K562 (cell line): ENCODE measurements around the gene MRPS33. TPM values are rescaled to one million over a fixed set of nuclear protein-coding genes. Genes with fewer than 3 reads are reported as not detected.

Experiments used
- BCLAF1 ChIP-seq, 2 experiments: fragments of 450-650 bp in 1 of 2; IDR thresholded peaks; 2 replicates each; pipeline ENCODE4 v1.6.1; 2011 to 2017; ENCODE audit warnings: low read depth in 2 of 2, antibody characterized with exemption in 1 of 2, borderline replicate concordance in 1 of 2, low read length in 1 of 2, mild to moderate bottlenecking in 1 of 2, mixed read lengths in 1 of 2; ENCODE audit not compliant: control insufficient read depth in 1 of 2
- BDP1 ChIP-seq: IDR thresholded peaks from 3 replicates; pipeline ENCODE4 v1.6.1; 2011; ENCODE audit not compliant: insufficient read length, insufficient read depth
- EP300 ChIP-seq: IDR thresholded peaks from 2 replicates; pipeline ENCODE4 v1.6.1; 2012; ENCODE audit warnings: low read length, improper control_type of control experiment
- HEY1 ChIP-seq: fragments of 250-450 bp; sonication (Bioruptor Pico); IDR thresholded peaks from 2 replicates; pipeline ENCODE4 v1.5.0; 2020; ENCODE audit warnings: mild to moderate bottlenecking, moderate library complexity, borderline replicate concordance
- NFYB ChIP-seq: IDR thresholded peaks from 2 replicates; pipeline ENCODE4 v1.6.1; 2011; ENCODE audit warnings: mild to moderate bottlenecking, moderate library complexity; ENCODE audit not compliant: insufficient read length; ENCODE audit errors: extremely low read depth
- NR4A1 ChIP-seq, 2 experiments: fragments of 250-450 bp in 1 of 2; fragments of 450-650 bp in 1 of 2; sonication (Bioruptor Pico) in 1 of 2; IDR thresholded peaks; 2 replicates each; pipeline versions ENCODE4 v1.4.0 to v1.6.1; 2016 to 2020; ENCODE audit warnings: mild to moderate bottlenecking in 2 of 2, missing compliant biosample characterization in 1 of 2, missing genetic modification characterization in 1 of 2, moderate library complexity in 1 of 2
- OTX1 ChIP-seq: fragments of 450-650 bp; formaldehyde crosslinking; IDR thresholded peaks from 2 replicates; pipeline ENCODE4 v1.4.0; 2022; ENCODE audit warnings: mild to moderate bottlenecking
- PRPF4 ChIP-seq: fragments of 200-400 bp; formaldehyde crosslinking; IDR thresholded peaks from one replicate; pipeline ENCODE4 v1.6.1; 2017; ENCODE audit warnings: low read length, low read depth, mild to moderate bottlenecking; ENCODE audit not compliant: insufficient read depth, poor library complexity, severe bottlenecking
- RBBP5 ChIP-seq: fragments of 200-600 bp; sonication (generic); IDR thresholded peaks from 2 replicates; pipeline ENCODE4 v1.6.1; 2012; ENCODE audit warnings: borderline replicate concordance, mild to moderate bottlenecking, low read length, control low read depth, inconsistent platforms; ENCODE audit not compliant: insufficient read depth, poor library complexity, severe bottlenecking
- RUNX1 ChIP-seq: sonication (generic); IDR thresholded peaks from 2 replicates; pipeline ENCODE4 v1.6.1; 2016; ENCODE audit warnings: antibody characterized with exemption, low read depth
- SNRNP70 ChIP-seq: fragments of 200-400 bp; formaldehyde crosslinking; optimal IDR thresholded peaks from 2 replicates; pipeline ENCODE3; 2017; ENCODE audit warnings: low read depth, low read length
- SP1 ChIP-seq: sonication (generic); formaldehyde crosslinking; IDR thresholded peaks from 2 replicates; pipeline ENCODE4 v1.8.1; 2022; ENCODE audit warnings: mild to moderate bottlenecking, missing genetic modification reagents
- STAT5B ChIP-seq: fragments of 250-450 bp; sonication (Bioruptor Pico); IDR thresholded peaks from 2 replicates; pipeline ENCODE4 v1.8.0; 2021; ENCODE audit warnings: mild to moderate bottlenecking, inconsistent platforms
- TAF15 ChIP-seq: fragments of 200-400 bp; formaldehyde crosslinking; IDR thresholded peaks from 2 replicates; pipeline ENCODE4 v1.6.1; 2017; ENCODE audit warnings: mild to moderate bottlenecking, low read depth, low read length, moderate library complexity
- ZNF133 ChIP-seq: fragments of 250-450 bp; sonication (Bioruptor Pico); IDR thresholded peaks from 2 replicates; pipeline ENCODE4 v1.4.0; 2020; ENCODE audit warnings: mild to moderate bottlenecking
- ZNF175 ChIP-seq: fragments of 200-800 bp; sonication (Bioruptor generic); IDR thresholded peaks from 2 replicates; pipeline ENCODE4 v1.6.1; 2016; ENCODE audit warnings: low read depth, mild to moderate bottlenecking, missing genetic modification characterization, missing compliant biosample characterization
- ZNF408 ChIP-seq: fragments of 250-450 bp; sonication (Bioruptor Pico); IDR thresholded peaks from 2 replicates; pipeline ENCODE4 v1.4.0; 2020; ENCODE audit warnings: low read depth, mild to moderate bottlenecking, moderate library complexity
- ZNF512 ChIP-seq: IDR thresholded peaks from 2 replicates; pipeline ENCODE4 v1.6.1; 2016; ENCODE audit warnings: missing genetic modification characterization, missing compliant biosample characterization
- polyA plus RNA-seq, 8 experiments: library from polyadenylated mRNA; depleted of rRNA in 4 of 8; stranded (reverse) in 5 of 8; unstranded in 3 of 8; fragments of >200 nt; fragmentation: Nextera tagmentation in 2 of 8; fragmentation: Illumina TruSeq in 1 of 8; extraction: Ambion mirVana in 2 of 8; extraction: Trizol in 1 of 8; gene quantifications; 2 replicates each; pipeline versions ENCODE4 v1.2.1 to v1.2.3, GENCODE V29; 2011 to 2014; ENCODE audit warnings: inconsistent platforms in 1 of 8, missing spikeins in 1 of 8
- total RNA-seq, 7 experiments: library from RNA; depleted of rRNA in 6 of 7; stranded (reverse); fragments of >200 nt in 6 of 7; fragmentation: Illumina TruSeq in 2 of 7; extraction: Trizol in 2 of 7; gene quantifications; 2 replicates each; pipeline versions ENCODE4 v1.2.1 to v1.2.3, GENCODE V29; 2011 to 2021; ENCODE audit warnings: low replicate concordance in 1 of 7

The MRPS33 gene
- total and polyA plus RNA-seq, 9 of the 15 experiments (the other 6 are each of a cell fraction or from before 2014, with no cell fraction given) = 81.1 to 442 (median 149) TPM

- TF ChIP-seq BDP1 (no peak), ZNF408 (CRISPR knock-in tag) (no peak), RUNX1 (no peak; the same call in 1 of the 2 replicates), SNRNP70 (no peak), ZNF175 (CRISPR knock-in tag) (peak; percentile 67; the same call in 1 of the 2 replicates), HEY1 (no peak), RBBP5 (peak; percentile 72), OTX1 (CRISPR knock-in tag) (peak; percentile 3; the same call in 1 of the 2 replicates), NFYB (no peak), TAF15 (no peak), PRPF4 (no peak), SP1 (CRISPR knock-in tag) (peak; percentile 96), ZNF512 (no peak), EP300 (peak; percentile 72), STAT5B (no peak), ZNF133 (CRISPR knock-in tag) (no peak), NR4A1 (CRISPR knock-in tag; IDR thresholded peaks at IDR 0.05) (no peak), NR4A1 (tag; IDR thresholded peaks at IDR 0.05) (peak; percentile 59), BCLAF1 (IDR thresholded peaks at IDR 0.05; ENCODE audit: borderline replicate concordance in 1 of 2, control insufficient read depth in 1 of 2, low read depth in 2 of 2, low read length in 1 of 2) (peak in 1 of 2 experiments; percentile 93; a peak in 1 of 4 replicates)
Measured at GRCh38 chr7:141014524-141015395, at the start of gene MRPS33 (continued).
